BLaER1 treated with 17β-estradiol and CSF1 and Interleukin-3, amounts not matched to agents 10 nM and 100 nM (cell line): ENCODE data around the gene FIGNL2.

ENCODE experiments used
- H3K27ac ChIP-seq, 11 experiments: shearing (Covaris generic); formaldehyde crosslinking; 2 replicates each; pipeline ENCODE4 v1.8.1; 2022
- H3K27me3 ChIP-seq, 11 experiments: shearing (Covaris generic); formaldehyde crosslinking; 2 replicates each; pipeline ENCODE4 v1.8.1; 2022
- H3K36me3 ChIP-seq, 11 experiments: shearing (Covaris generic); formaldehyde crosslinking; 2 replicates each; pipeline ENCODE4 v1.8.1; 2022
- H3K4me1 ChIP-seq, 10 experiments: shearing (Covaris generic); formaldehyde crosslinking; 2 replicates each; pipeline ENCODE4 v1.8.1; 2022
- H3K4me2 ChIP-seq, 11 experiments: shearing (Covaris generic); formaldehyde crosslinking; 2 replicates each; pipeline ENCODE4 v1.8.1; 2022
- H3K4me3 ChIP-seq, 10 experiments: shearing (Covaris generic); formaldehyde crosslinking; 2 replicates each; pipeline ENCODE4 v1.8.1; 2022
- H3K9ac ChIP-seq, 11 experiments: shearing (Covaris generic); formaldehyde crosslinking; 2 replicates each; pipeline ENCODE4 v1.8.1; 2022
- H3K9me3 ChIP-seq, 11 experiments: shearing (Covaris generic); formaldehyde crosslinking; replicated peaks in 1 of 11; 2 replicates each; pipeline ENCODE4 v1.8.1; 2022
- H4K20me1 ChIP-seq, 11 experiments: shearing (Covaris generic); formaldehyde crosslinking; 2 replicates each; pipeline ENCODE4 v1.8.1; 2022
- Cebpa-rat ChIP-seq, 11 experiments: shearing (Covaris generic); IDR thresholded peaks; 2 replicates each; pipeline ENCODE4 v1.8.1; 2022

Gene FIGNL2

GRCh38 chr12:51821440-51822260 lies 26.9 kb downstream of the FIGNL2 start:
- H4K20me1 ChIP-seq: peaks cover 0 to 16% (median 0%) of the 10 kb centered on the region in 11 experiments; a peak in 2 of 22 replicates
- peaks cover 0 to 6% (median 0%) of the 10 kb centered on the region in 11 experiments; a peak in 3 of 22 replicates for H3K27me3 ChIP-seq
- H3K9me3 ChIP-seq: no peaks in the 10 kb centered on the region
- H3K4me1 ChIP-seq: peaks cover 29 to 70% (median 53%) of the 10 kb centered on the region in 10 experiments
- no peak for TF ChIP-seq Cebpa-rat (IDR thresholded peaks at IDR 0.05)
- peak overlapping the region; percentile 86 to 99 (median 91) for H3K4me2 ChIP-seq
- H3K4me3 ChIP-seq: peak overlapping the region; percentile 63 to 91 (median 81)
- peaks cover 0 to 4% (median 0%) of the 10 kb centered on the region in 11 experiments; a peak in 3 of 22 replicates for H3K36me3 ChIP-seq
- peak overlapping the region; percentile 91 to 99 (median 97) for H3K9ac ChIP-seq
- peak overlapping the region; percentile 87 to 99 (median 98) for H3K27ac ChIP-seq

GRCh38 chr12:51820526-51821439 lies 27.7 kb downstream of the FIGNL2 start:
- H3K9ac ChIP-seq: peak overlapping the region; percentile 91 to 99 (median 97)

GRCh38 chr12:51819736-51820525 lies 28.6 kb downstream of the FIGNL2 start:
- H3K4me1 ChIP-seq: peaks cover 21 to 64% (median 47%) of the 10 kb centered on the region in 10 experiments
- H3K4me2 ChIP-seq: peak overlapping the region; percentile 86 to 99 (median 91)
- peaks cover 0 to 3% (median 0%) of the 10 kb centered on the region in 11 experiments; a peak in 2 of 22 replicates for H3K36me3 ChIP-seq
- H3K9ac ChIP-seq: peak overlapping the region; percentile 91 to 99 (median 97)
- no peaks in the 10 kb centered on the region for H3K9me3 ChIP-seq
- peaks cover 13 to 22% (median 15%) of the 10 kb centered on the region in 11 experiments for H3K27me3 ChIP-seq
- H3K27ac ChIP-seq: peak overlapping the region; percentile 87 to 99 (median 98); a peak in 21 of 22 replicates
- no peak for TF ChIP-seq Cebpa-rat (IDR thresholded peaks at IDR 0.05)
- H3K4me3 ChIP-seq: peak overlapping the region; percentile 63 to 91 (median 81)
- peaks cover 0 to 16% (median 0%) of the 10 kb centered on the region in 11 experiments; a peak in 2 of 22 replicates for H4K20me1 ChIP-seq

More at GRCh38 chr12:51820526-51821439, 27.7 kb downstream of the FIGNL2 start:
- peaks cover 0 to 4% (median 0%) of the 10 kb centered on the region in 11 experiments; a peak in 3 of 22 replicates for H3K36me3 ChIP-seq
- peak overlapping the region; percentile 87 to 99 (median 98) for H3K27ac ChIP-seq
- peak overlapping the region; percentile 63 to 91 (median 81) for H3K4me3 ChIP-seq
- no peak for TF ChIP-seq Cebpa-rat (IDR thresholded peaks at IDR 0.05)
- peak overlapping the region; percentile 86 to 99 (median 91) for H3K4me2 ChIP-seq
- H3K27me3 ChIP-seq: peaks cover 4 to 14% (median 6%) of the 10 kb centered on the region in 11 experiments; a peak in 19 of 22 replicates
- no peaks in the 10 kb centered on the region for H3K9me3 ChIP-seq
- peaks cover 21 to 61% (median 46%) of the 10 kb centered on the region in 10 experiments for H3K4me1 ChIP-seq
- peaks cover 0 to 16% (median 0%) of the 10 kb centered on the region in 11 experiments; a peak in 2 of 22 replicates for H4K20me1 ChIP-seq

- Histone ChIP-seq H3K27me3 (peaks cover 18 to 34% (median 24%) of the 10 kb centered on the region in 11 experiments), H3K9ac (no peak overlapping the region; a peak in 1 of 22 replicates), H3K9me3 (no peaks in the 10 kb centered on the region), H3K4me2 (peak overlapping the region in 3 of 11 experiments; percentile 9 to 91 (median 42); a peak in 4 of 22 replicates), H3K4me3 (no peak overlapping the region), H4K20me1 (peaks cover 0 to 16% (median 0%) of the 10 kb centered on the region in 11 experiments; a peak in 2 of 22 replicates), H3K36me3 (no peaks in the 10 kb centered on the region), H3K4me1 (peaks cover 31 to 62% (median 47%) of the 10 kb centered on the region in 10 experiments), H3K27ac (no peak overlapping the region)
- no peak for TF ChIP-seq Cebpa-rat (IDR thresholded peaks at IDR 0.05)
Observed at GRCh38 chr12:51818566-51819300, 29.8 kb downstream of the FIGNL2 start.

- Histone ChIP-seq H3K27me3 (peaks cover 18 to 39% (median 26%) of the 10 kb centered on the region in 11 experiments), H3K4me2 (peak overlapping the region in 5 of 11 experiments; percentile 2 to 24 (median 4); a peak in 2 of 22 replicates)
Observed at GRCh38 chr12:51818086-51818485, 30.4 kb downstream of the FIGNL2 start.

GRCh38 chr12:51817027-51817953 lies 31.2 kb downstream of the FIGNL2 start:
- no peak for TF ChIP-seq Cebpa-rat (IDR thresholded peaks at IDR 0.05)
- H3K27ac ChIP-seq: no peak overlapping the region
- H3K36me3 ChIP-seq: no peaks in the 10 kb centered on the region
- peaks cover 21 to 52% (median 37%) of the 10 kb centered on the region in 10 experiments for H3K4me1 ChIP-seq
- peaks cover 0 to 10% (median 0%) of the 10 kb centered on the region in 11 experiments; a peak in 2 of 22 replicates for H4K20me1 ChIP-seq
- H3K9me3 ChIP-seq: no peaks in the 10 kb centered on the region
- peak overlapping the region in 5 of 11 experiments; percentile 4 to 24 (median 12); a peak in 5 of 22 replicates for H3K4me2 ChIP-seq
- peaks cover 18 to 39% (median 26%) of the 10 kb centered on the region in 11 experiments for H3K27me3 ChIP-seq
- H3K9ac ChIP-seq: no peak overlapping the region
- H3K4me3 ChIP-seq: no peak overlapping the region

More at GRCh38 chr12:51818086-51818485, 30.4 kb downstream of the FIGNL2 start:
- TF ChIP-seq Cebpa-rat (IDR thresholded peaks at IDR 0.05): no peak
- H3K9ac ChIP-seq: no peak overlapping the region
- no peaks in the 10 kb centered on the region for H3K36me3 ChIP-seq
- peaks cover 0 to 16% (median 0%) of the 10 kb centered on the region in 11 experiments; a peak in 2 of 22 replicates for H4K20me1 ChIP-seq
- H3K4me3 ChIP-seq: no peak overlapping the region
- H3K9me3 ChIP-seq: no peaks in the 10 kb centered on the region
- H3K4me1 ChIP-seq: peaks cover 29 to 58% (median 41%) of the 10 kb centered on the region in 10 experiments
- no peak overlapping the region for H3K27ac ChIP-seq
